HG02884 (cell line): Measurements from ENCODE around the gene ISCU.
"Not testable (repeated sequence)": the region's sequence is repeated elsewhere in the genome, so short reads cannot be mapped to it uniquely, and the experiment has no call there.

Source experiments
- ATAC-seq: cut with Tn5 transposase; IDR thresholded peaks from one replicate; pipeline ENCODE4 v1.9.1; 2021; ENCODE audit warnings: mild to moderate bottlenecking, moderate library complexity; ENCODE audit not compliant: unreplicated experiment

The ISCU gene

GRCh38 chr12:108542320-108542719, 20.1 kb upstream of the ISCU start:
- ATAC-seq, result no peak

- no peak for ATAC-seq
Observed at GRCh38 chr12:108543652-108544051, 18.7 kb upstream of the ISCU start.

GRCh38 chr12:108547686-108548085, 14.7 kb upstream of the ISCU start:
- no peak for ATAC-seq

- no peak for ATAC-seq
Observed at GRCh38 chr12:108548954-108549521, 13.4 kb upstream of the ISCU start.

GRCh38 chr12:108551535-108551934, 10.9 kb upstream of the ISCU start:
- no peak for ATAC-seq

- ATAC-seq, result no peak
Observed at GRCh38 chr12:108553799-108554198, 8.6 kb upstream of the ISCU start.

- not testable (repeated sequence) for ATAC-seq
Observed at GRCh38 chr12:108555383-108555782, 7.0 kb upstream of the ISCU start.

GRCh38 chr12:108559007-108559655, 3.3 kb upstream of the ISCU start:
- ATAC-seq, result no peak

- no peak for ATAC-seq
Observed at GRCh38 chr12:108559748-108560147, 2.6 kb upstream of the ISCU start.

GRCh38 chr12:108560321-108560721, 2.1 kb upstream of the ISCU start:
- no peak for ATAC-seq

GRCh38 chr12:108560752-108561719, 1.4 kb upstream of the ISCU start, which contains the start of gene SART3:
TSS of gene SART3 (minus strand) at chr12:108561173. CDS start at chr12:108561154, 19 bp downstream.
- peak; percentile 36 for ATAC-seq

GRCh38 chr12:108561852-108562347, 496 bp upstream of the ISCU start:
- ATAC-seq, result no peak

- ATAC-seq, result peak; percentile 33
Observed at GRCh38 chr12:108563136-108563803, 874 bp downstream of the ISCU start.

GRCh38 chr12:108563804-108564151, 1.4 kb downstream of the ISCU start:
- ATAC-seq, result no peak

- ATAC-seq, result no peak
Observed at GRCh38 chr12:108564724-108565123, 2.3 kb downstream of the ISCU start.

- ATAC-seq, result no peak
Observed at GRCh38 chr12:108565146-108565545, 2.8 kb downstream of the ISCU start.

- ATAC-seq, result no peak
Observed at GRCh38 chr12:108565976-108566375, 3.6 kb downstream of the ISCU start.

- no peak for ATAC-seq
Observed at GRCh38 chr12:108566452-108566851, 4.1 kb downstream of the ISCU start.

GRCh38 chr12:108567406-108568337, 5.3 kb downstream of the ISCU start:
- ATAC-seq, result no peak
